Neural cell (in vitro differentiated cells): ENCODE measurements around the gene ATXN7L3B. TPM values are rescaled to one million over a fixed set of nuclear protein-coding genes. Genes with fewer than 3 reads are reported as not detected.

Experiments used
- H2AFZ ChIP-seq: fragments of 200-600, 300-800 bp; sonication (generic), shearing (Covaris generic); 2 replicates; pipeline ENCODE4 v1.6.0; 2014; ENCODE audit warnings: low read depth, mild to moderate bottlenecking, antibody characterized with exemption, low read length, moderate library complexity
- H3F3A ChIP-seq: fragments of 200-600 bp; shearing (Covaris generic); 2 replicates; pipeline ENCODE4 v1.6.1; 2016; ENCODE audit warnings: mild to moderate bottlenecking, moderate library complexity, mixed read lengths, antibody characterized with exemption, low read length; ENCODE audit not compliant: insufficient read depth, poor library complexity, severe bottlenecking
- H3K27ac ChIP-seq: fragments of 200-600, 300-800 bp; sonication (generic), shearing (Covaris generic); 2 replicates; pipeline ENCODE4 v1.5.1; 2014; ENCODE audit warnings: mild to moderate bottlenecking, low read length, moderate library complexity
- H3K27me3 ChIP-seq: fragments of 300-800, 200-600 bp; sonication (generic), shearing (Covaris generic); 2 replicates; pipeline ENCODE4 v1.6.0; 2014; ENCODE audit warnings: mild to moderate bottlenecking, low read depth, low read length, moderate library complexity; ENCODE audit not compliant: insufficient read depth
- H3K36me3 ChIP-seq: fragments of 300-800, 200-600 bp; sonication (generic), shearing (Covaris generic); 2 replicates; pipeline ENCODE4 v1.5.1; 2014; ENCODE audit warnings: mild to moderate bottlenecking, antibody characterized with exemption, low read length, moderate library complexity; ENCODE audit not compliant: insufficient read depth
- H3K4me2 ChIP-seq: fragments of 300-800, 200-600 bp; sonication (generic), shearing (Covaris generic); 2 replicates; pipeline ENCODE4 v1.6.0; 2014; ENCODE audit warnings: mild to moderate bottlenecking, low read length
- H3K4me3 ChIP-seq: fragments of 300-800, 200-600 bp; sonication (generic), shearing (Covaris generic); 2 replicates; pipeline ENCODE4 v1.5.1; 2014; ENCODE audit warnings: mild to moderate bottlenecking, low read length, moderate library complexity
- H3K79me2 ChIP-seq: fragments of 200-600 bp; shearing (Covaris generic); replicated peaks from 2 replicates; pipeline ENCODE4 v1.6.0; 2014; ENCODE audit warnings: mild to moderate bottlenecking, low read length, moderate library complexity; ENCODE audit not compliant: insufficient read depth
- H3K9ac ChIP-seq: fragments of 300-800, 200-600 bp; sonication (generic), shearing (Covaris generic); 2 replicates; pipeline ENCODE4 v1.6.1; 2016; ENCODE audit warnings: mild to moderate bottlenecking, low read length, mixed read lengths
- H3K9me2 ChIP-seq: fragments of 200-600 bp; shearing (Covaris generic); 2 replicates; pipeline ENCODE4 v1.6.1; 2016; ENCODE audit warnings: mild to moderate bottlenecking, low read length, mixed read lengths; ENCODE audit not compliant: insufficient read depth
- H3K9me3 ChIP-seq: fragments of 200-600, 300-800 bp; sonication (generic), shearing (Covaris generic); 2 replicates; pipeline ENCODE4 v1.6.1; 2016; ENCODE audit warnings: mild to moderate bottlenecking, mixed run types, low read length, moderate library complexity, mixed read lengths
- H4K20me1 ChIP-seq: fragments of 200-600 bp; shearing (Covaris generic); 2 replicates; pipeline ENCODE4 v1.6.1; 2016; ENCODE audit warnings: mild to moderate bottlenecking, mixed run types; ENCODE audit not compliant: insufficient read depth
- EP300 ChIP-seq: fragments of 450-650 bp; conservative IDR thresholded peaks from 2 replicates; pipeline ENCODE4 v1.6.1; 2014; ENCODE audit warnings: antibody characterized with exemption, mild to moderate bottlenecking, moderate library complexity; ENCODE audit not compliant: poor library complexity, severe bottlenecking
- EZH2 ChIP-seq: fragments of 200-600, 300-800 bp; shearing (Covaris generic), sonication (generic); IDR thresholded peaks from 2 replicates; pipeline ENCODE4 v1.6.1; 2014; ENCODE audit warnings: antibody characterized with exemption, low read length, borderline replicate concordance, mild to moderate bottlenecking; ENCODE audit not compliant: insufficient read depth, poor library complexity, severe bottlenecking
- MXI1 ChIP-seq: fragments of 450-650 bp; conservative IDR thresholded peaks from 2 replicates; pipeline ENCODE4 v1.6.1; 2014; ENCODE audit warnings: antibody characterized with exemption, mild to moderate bottlenecking; ENCODE audit not compliant: poor library complexity, severe bottlenecking
- POLR2AphosphoS5 ChIP-seq: IDR thresholded peaks from 2 replicates; pipeline ENCODE4 v1.6.1; 2012
- RAD21 ChIP-seq: fragments of 450-650 bp; conservative IDR thresholded peaks from 2 replicates; pipeline ENCODE4 v1.6.1; 2014; ENCODE audit warnings: antibody characterized with exemption, mild to moderate bottlenecking, moderate library complexity
- SMC3 ChIP-seq: fragments of 450-650 bp; conservative IDR thresholded peaks from 2 replicates; pipeline ENCODE4 v1.6.1; 2014; ENCODE audit warnings: antibody characterized with exemption, mild to moderate bottlenecking, moderate library complexity; ENCODE audit not compliant: poor library complexity
- TAF1 ChIP-seq: IDR thresholded peaks from 2 replicates; pipeline ENCODE4 v1.6.1; 2012; ENCODE audit warnings: low read depth
- polyA plus RNA-seq: library from polyadenylated mRNA; depleted of rRNA; stranded (reverse); fragments of >200 nt; gene quantifications from 2 replicates; pipeline ENCODE4 v1.2.3, GENCODE V29; 2014
- TF ChIP-seq, protein P1 (sequence below): fragments of 450-650 bp; IDR thresholded peaks from 2 replicates; pipeline ENCODE4 v1.5.1; 2014; ENCODE audit warnings: antibody characterized with exemption, mild to moderate bottlenecking, moderate library complexity; ENCODE audit not compliant: poor library complexity, severe bottlenecking
- TF ChIP-seq, protein P2 (sequence below): IDR thresholded peaks from 2 replicates; pipeline ENCODE4 v1.6.1; 2012; ENCODE audit warnings: borderline replicate concordance

The ATXN7L3B gene
- polyA plus RNA-seq, 1 donor from 2014 or later, result 90.3 TPM

DNA sequence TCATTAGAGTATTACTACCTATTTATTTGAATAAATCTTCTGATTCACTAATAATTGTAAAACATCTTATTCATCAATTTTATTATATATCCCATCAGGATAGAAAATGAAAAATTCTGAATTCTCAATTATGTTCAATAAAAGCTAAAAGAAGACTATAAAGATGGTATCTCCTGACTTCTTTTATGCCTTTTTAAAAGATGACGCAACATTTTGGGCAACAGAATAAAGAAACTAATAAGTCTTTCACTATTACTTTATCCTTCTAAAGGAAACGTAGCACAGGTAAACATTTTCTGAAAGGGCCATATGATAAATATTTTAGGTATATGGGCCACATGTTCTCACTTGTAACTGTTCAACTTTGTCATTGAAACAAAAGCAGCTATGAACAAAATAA, 10.1 kb upstream of the ATXN7L3B start:
- H3K9me2 ChIP-seq, result no peaks in the 10 kb centered on the region
- TF ChIP-seq EZH2 (no peak), MXI1 (no peak), RAD21 (no peak), EP300 (no peak), POLR2AphosphoS5 (no peak), SMC3 (no peak), TAF1 (no peak)
- TF ChIP-seq, protein P1, sequence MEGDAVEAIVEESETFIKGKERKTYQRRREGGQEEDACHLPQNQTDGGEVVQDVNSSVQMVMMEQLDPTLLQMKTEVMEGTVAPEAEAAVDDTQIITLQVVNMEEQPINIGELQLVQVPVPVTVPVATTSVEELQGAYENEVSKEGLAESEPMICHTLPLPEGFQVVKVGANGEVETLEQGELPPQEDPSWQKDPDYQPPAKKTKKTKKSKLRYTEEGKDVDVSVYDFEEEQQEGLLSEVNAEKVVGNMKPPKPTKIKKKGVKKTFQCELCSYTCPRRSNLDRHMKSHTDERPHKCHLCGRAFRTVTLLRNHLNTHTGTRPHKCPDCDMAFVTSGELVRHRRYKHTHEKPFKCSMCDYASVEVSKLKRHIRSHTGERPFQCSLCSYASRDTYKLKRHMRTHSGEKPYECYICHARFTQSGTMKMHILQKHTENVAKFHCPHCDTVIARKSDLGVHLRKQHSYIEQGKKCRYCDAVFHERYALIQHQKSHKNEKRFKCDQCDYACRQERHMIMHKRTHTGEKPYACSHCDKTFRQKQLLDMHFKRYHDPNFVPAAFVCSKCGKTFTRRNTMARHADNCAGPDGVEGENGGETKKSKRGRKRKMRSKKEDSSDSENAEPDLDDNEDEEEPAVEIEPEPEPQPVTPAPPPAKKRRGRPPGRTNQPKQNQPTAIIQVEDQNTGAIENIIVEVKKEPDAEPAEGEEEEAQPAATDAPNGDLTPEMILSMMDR, result no peak
- TF ChIP-seq, protein P2, sequence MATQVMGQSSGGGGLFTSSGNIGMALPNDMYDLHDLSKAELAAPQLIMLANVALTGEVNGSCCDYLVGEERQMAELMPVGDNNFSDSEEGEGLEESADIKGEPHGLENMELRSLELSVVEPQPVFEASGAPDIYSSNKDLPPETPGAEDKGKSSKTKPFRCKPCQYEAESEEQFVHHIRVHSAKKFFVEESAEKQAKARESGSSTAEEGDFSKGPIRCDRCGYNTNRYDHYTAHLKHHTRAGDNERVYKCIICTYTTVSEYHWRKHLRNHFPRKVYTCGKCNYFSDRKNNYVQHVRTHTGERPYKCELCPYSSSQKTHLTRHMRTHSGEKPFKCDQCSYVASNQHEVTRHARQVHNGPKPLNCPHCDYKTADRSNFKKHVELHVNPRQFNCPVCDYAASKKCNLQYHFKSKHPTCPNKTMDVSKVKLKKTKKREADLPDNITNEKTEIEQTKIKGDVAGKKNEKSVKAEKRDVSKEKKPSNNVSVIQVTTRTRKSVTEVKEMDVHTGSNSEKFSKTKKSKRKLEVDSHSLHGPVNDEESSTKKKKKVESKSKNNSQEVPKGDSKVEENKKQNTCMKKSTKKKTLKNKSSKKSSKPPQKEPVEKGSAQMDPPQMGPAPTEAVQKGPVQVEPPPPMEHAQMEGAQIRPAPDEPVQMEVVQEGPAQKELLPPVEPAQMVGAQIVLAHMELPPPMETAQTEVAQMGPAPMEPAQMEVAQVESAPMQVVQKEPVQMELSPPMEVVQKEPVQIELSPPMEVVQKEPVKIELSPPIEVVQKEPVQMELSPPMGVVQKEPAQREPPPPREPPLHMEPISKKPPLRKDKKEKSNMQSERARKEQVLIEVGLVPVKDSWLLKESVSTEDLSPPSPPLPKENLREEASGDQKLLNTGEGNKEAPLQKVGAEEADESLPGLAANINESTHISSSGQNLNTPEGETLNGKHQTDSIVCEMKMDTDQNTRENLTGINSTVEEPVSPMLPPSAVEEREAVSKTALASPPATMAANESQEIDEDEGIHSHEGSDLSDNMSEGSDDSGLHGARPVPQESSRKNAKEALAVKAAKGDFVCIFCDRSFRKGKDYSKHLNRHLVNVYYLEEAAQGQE, result no peak
- H3K27ac ChIP-seq, result no peak overlapping the region
- no peak overlapping the region for H3K9ac ChIP-seq
- H3K4me3 ChIP-seq, result no peak overlapping the region
- no peak overlapping the region for H2AFZ ChIP-seq
- H3K79me2 ChIP-seq, result no peaks in the 10 kb centered on the region
- H3F3A ChIP-seq, result no peaks in the 10 kb centered on the region
- no peak overlapping the region for H3K4me2 ChIP-seq
- no peaks in the 10 kb centered on the region for H3K36me3 ChIP-seq
- H3K9me3 ChIP-seq, result no peaks in the 10 kb centered on the region
- H4K20me1 ChIP-seq, result no peaks in the 10 kb centered on the region
- H3K27me3 ChIP-seq, result no peaks in the 10 kb centered on the region

DNA sequence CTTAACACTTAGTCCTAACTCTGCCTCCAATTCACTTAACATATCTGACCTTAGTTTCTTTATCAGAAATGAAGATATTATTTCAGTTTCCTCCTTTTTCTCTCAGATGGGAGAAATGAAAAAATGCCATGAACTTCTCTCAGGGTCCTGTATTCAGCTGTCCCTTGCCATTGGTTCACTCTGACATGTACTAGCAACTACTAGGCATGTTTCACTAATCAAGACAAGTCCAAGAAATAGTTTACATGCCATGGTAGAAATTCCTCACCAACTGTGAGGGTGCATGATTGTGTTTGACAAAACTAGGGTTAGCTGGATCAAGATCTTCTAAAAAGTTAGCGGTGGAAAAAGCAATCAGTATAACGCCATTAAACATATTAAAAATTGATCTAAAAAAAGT, 7.0 kb upstream of the ATXN7L3B start:
- Histone ChIP-seq H3K27me3 (no peaks in the 10 kb centered on the region), H3K9ac (no peak overlapping the region), H3K9me3 (no peaks in the 10 kb centered on the region), H3K4me2 (no peak overlapping the region), H3K27ac (no peak overlapping the region), H3F3A (no peaks in the 10 kb centered on the region), H3K36me3 (no peaks in the 10 kb centered on the region), H3K79me2 (no peaks in the 10 kb centered on the region), H3K4me3 (no peak overlapping the region), H3K9me2 (no peaks in the 10 kb centered on the region), H4K20me1 (no peaks in the 10 kb centered on the region), H2AFZ (no peak overlapping the region)
- no peak for TF ChIP-seq RAD21
- TF ChIP-seq EP300, result no peak
- TF ChIP-seq SMC3, result no peak
- TF ChIP-seq, protein P2, result no peak
- no peak for TF ChIP-seq MXI1
- TF ChIP-seq TAF1, result no peak
- TF ChIP-seq EZH2, result no peak
- TF ChIP-seq, protein P1, result no peak
- TF ChIP-seq POLR2AphosphoS5, result no peak
